HL-60 (cell line): Measurements from ENCODE around the gene ZNF292.

Source experiments
- DNase-seq, 2 experiments: peaks; one replicate each; pipeline ENCODE4 v3.0.0-alpha.2; 2010 to 2020; ENCODE audit warnings: low read depth in 1 of 2, low spot score in 1 of 2
- H3K27ac ChIP-seq: fragments of 250-450 bp; sonication (Bioruptor Pico); replicated peaks from 2 replicates; pipeline ENCODE4 v1.5.1; 2020; ENCODE audit warnings: mild to moderate bottlenecking, moderate library complexity
- H3K27me3 ChIP-seq: fragments of 250-450 bp; sonication (Bioruptor Pico); 2 replicates; pipeline ENCODE4 v1.5.1; 2021; ENCODE audit warnings: mild to moderate bottlenecking, moderate library complexity; ENCODE audit not compliant: insufficient read depth, poor library complexity, severe bottlenecking
- H3K4me3 ChIP-seq: replicated peaks from 2 replicates; pipeline ENCODE4 v1.5.1; 2011; ENCODE audit warnings: mild to moderate bottlenecking, control low read depth, low read length; ENCODE audit not compliant: insufficient read depth
- GABPA ChIP-seq: IDR thresholded peaks from 2 replicates; pipeline ENCODE4 v1.6.1; 2012; ENCODE audit warnings: low read depth
- POLR2AphosphoS5 ChIP-seq: IDR thresholded peaks from 2 replicates; pipeline ENCODE4 v1.6.1; 2012; ENCODE audit warnings: low read depth
- SPI1 ChIP-seq: IDR thresholded peaks from 2 replicates; pipeline ENCODE4 v1.6.1; 2012; ENCODE audit warnings: low read depth, mild to moderate bottlenecking, borderline replicate concordance
- TF ChIP-seq, protein P1 (sequence below): IDR thresholded peaks from one replicate; pipeline ENCODE4 v1.5.1; 2011; ENCODE audit warnings: low read length, control low read depth, inconsistent platforms; ENCODE audit not compliant: insufficient read depth
- TF ChIP-seq, protein P2 (sequence below): IDR thresholded peaks from 2 replicates; pipeline ENCODE4 v1.6.1; 2012; ENCODE audit warnings: low read depth; ENCODE audit not compliant: insufficient replicate concordance

Gene ZNF292

DNA sequence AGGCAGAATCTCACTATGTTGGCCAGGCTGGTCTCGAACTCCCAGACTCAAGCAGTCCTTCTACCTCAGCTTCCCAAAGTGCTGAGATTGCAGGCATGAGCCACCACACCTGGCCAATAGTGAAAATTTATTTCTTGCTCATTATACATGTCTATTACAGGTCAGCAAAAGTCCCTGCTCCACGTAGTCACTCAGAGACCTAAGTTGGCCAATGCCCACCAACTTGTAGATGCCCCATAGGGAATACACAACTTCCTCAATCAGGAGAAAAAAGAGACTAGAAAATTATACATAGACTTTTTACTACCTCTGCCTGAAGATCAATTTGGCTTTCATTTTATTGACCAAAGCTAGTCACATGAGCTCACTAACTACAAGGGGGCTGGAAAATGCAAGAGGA, 38.4 kb upstream of the ZNF292 start:
- DNase-seq, result no peak
- H3K27ac ChIP-seq, result no peak overlapping the region
- H3K4me3 ChIP-seq, result no peak overlapping the region
- TF ChIP-seq POLR2AphosphoS5, result no peak
- TF ChIP-seq, protein P1, sequence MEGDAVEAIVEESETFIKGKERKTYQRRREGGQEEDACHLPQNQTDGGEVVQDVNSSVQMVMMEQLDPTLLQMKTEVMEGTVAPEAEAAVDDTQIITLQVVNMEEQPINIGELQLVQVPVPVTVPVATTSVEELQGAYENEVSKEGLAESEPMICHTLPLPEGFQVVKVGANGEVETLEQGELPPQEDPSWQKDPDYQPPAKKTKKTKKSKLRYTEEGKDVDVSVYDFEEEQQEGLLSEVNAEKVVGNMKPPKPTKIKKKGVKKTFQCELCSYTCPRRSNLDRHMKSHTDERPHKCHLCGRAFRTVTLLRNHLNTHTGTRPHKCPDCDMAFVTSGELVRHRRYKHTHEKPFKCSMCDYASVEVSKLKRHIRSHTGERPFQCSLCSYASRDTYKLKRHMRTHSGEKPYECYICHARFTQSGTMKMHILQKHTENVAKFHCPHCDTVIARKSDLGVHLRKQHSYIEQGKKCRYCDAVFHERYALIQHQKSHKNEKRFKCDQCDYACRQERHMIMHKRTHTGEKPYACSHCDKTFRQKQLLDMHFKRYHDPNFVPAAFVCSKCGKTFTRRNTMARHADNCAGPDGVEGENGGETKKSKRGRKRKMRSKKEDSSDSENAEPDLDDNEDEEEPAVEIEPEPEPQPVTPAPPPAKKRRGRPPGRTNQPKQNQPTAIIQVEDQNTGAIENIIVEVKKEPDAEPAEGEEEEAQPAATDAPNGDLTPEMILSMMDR, result no peak
- no peak for TF ChIP-seq SPI1
- TF ChIP-seq, protein P2, sequence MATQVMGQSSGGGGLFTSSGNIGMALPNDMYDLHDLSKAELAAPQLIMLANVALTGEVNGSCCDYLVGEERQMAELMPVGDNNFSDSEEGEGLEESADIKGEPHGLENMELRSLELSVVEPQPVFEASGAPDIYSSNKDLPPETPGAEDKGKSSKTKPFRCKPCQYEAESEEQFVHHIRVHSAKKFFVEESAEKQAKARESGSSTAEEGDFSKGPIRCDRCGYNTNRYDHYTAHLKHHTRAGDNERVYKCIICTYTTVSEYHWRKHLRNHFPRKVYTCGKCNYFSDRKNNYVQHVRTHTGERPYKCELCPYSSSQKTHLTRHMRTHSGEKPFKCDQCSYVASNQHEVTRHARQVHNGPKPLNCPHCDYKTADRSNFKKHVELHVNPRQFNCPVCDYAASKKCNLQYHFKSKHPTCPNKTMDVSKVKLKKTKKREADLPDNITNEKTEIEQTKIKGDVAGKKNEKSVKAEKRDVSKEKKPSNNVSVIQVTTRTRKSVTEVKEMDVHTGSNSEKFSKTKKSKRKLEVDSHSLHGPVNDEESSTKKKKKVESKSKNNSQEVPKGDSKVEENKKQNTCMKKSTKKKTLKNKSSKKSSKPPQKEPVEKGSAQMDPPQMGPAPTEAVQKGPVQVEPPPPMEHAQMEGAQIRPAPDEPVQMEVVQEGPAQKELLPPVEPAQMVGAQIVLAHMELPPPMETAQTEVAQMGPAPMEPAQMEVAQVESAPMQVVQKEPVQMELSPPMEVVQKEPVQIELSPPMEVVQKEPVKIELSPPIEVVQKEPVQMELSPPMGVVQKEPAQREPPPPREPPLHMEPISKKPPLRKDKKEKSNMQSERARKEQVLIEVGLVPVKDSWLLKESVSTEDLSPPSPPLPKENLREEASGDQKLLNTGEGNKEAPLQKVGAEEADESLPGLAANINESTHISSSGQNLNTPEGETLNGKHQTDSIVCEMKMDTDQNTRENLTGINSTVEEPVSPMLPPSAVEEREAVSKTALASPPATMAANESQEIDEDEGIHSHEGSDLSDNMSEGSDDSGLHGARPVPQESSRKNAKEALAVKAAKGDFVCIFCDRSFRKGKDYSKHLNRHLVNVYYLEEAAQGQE, result no peak
- no peak for TF ChIP-seq GABPA
- H3K27me3 ChIP-seq, result no peaks in the 10 kb centered on the region

DNA sequence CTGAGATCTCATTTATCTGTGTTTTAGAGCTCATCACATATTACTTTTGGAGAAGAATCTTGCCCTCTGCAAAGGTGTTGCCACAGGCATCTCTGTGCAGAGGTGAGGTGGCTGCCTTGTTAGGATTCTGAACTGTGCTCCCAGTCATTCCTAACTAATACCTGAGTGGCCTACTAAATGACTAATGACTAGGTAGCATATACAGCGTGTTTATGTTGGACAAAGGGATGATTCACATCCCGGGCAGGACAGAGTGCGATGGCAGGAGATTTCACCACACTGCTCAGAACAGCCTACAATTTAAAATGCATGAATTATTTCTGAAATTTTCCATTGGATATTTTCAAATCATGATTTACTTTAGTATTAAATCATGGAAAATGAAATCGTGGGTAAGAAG, 37.3 kb upstream of the ZNF292 start:
- Histone ChIP-seq H3K27me3 (no peaks in the 10 kb centered on the region), H3K27ac (no peak overlapping the region), H3K4me3 (no peak overlapping the region)
- TF ChIP-seq, protein P2, result no peak
- TF ChIP-seq, protein P1, result no peak
- no peak for TF ChIP-seq POLR2AphosphoS5
- TF ChIP-seq SPI1, result no peak
- TF ChIP-seq GABPA, result no peak
- DNase-seq, result no peak

DNA sequence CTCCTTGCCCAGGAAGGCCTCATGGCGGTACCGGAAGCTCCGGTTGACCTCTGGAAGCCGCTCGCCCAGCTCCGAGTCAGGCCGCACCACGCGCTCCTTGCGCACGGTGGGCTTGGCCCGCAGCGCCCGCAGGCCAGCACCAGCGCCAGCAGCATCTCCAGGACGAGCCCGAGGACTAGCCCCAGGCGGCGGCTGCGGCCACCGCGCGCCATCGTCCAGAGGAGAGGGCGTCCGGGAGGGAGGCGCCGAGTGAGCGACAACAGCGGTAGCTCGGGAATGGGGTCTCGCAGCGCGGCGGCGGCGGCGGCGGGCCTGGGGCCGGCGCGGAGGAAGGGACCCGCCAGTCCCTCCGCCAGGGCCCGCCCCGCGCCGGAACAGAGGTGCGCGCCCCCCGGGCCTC, 32.9 kb upstream of the ZNF292 start:
- no peaks in the 10 kb centered on the region for H3K27me3 ChIP-seq
- DNase-seq, result no peak
- H3K4me3 ChIP-seq, result no peak overlapping the region
- no peak overlapping the region for H3K27ac ChIP-seq
- TF ChIP-seq, protein P1, result no peak
- TF ChIP-seq SPI1, result no peak
- TF ChIP-seq, protein P2, result no peak
- TF ChIP-seq GABPA, result no peak
- TF ChIP-seq POLR2AphosphoS5, result no peak
